Measurements from ENCODE around the gene DNAJC11. TPM values are rescaled to one million over a fixed set of nuclear protein-coding genes. Genes with fewer than 3 reads are reported as not detected.

Gene DNAJC11
- total and polyA plus RNA-seq, 2 experiments from 2014 or later: 35.3 to 39.5 TPM

- H3K4me1 ChIP-seq (ENCODE audit: insufficient read depth): peaks cover 25% of the 10 kb centered on the region
- no peak overlapping the region for H3K4me3 ChIP-seq
- no peaks in the 10 kb centered on the region for H3K36me3 ChIP-seq (replicated peaks; ENCODE audit: insufficient read depth, low read depth)
- WGBS (ENCODE audit: low lambda C conversion rate, missing lambda C conversion rate): 96% methylated on average over 31 of the region's 31 CpGs
- no peak for DNase-seq (ENCODE audit: low spot score)
- no peaks in the 10 kb centered on the region for H3K27me3 ChIP-seq
- peaks cover 56% of the 10 kb centered on the region for H3K79me2 ChIP-seq
- no peak overlapping the region for H3K27ac ChIP-seq
- TF ChIP-seq CTCF (IDR thresholded peaks at IDR 0.05; ENCODE audit: poor library complexity): no peak
- TF ChIP-seq EZH2phosphoT487 (IDR thresholded peaks at IDR 0.05; ENCODE audit: low read depth, severe bottlenecking, unreplicated experiment): no peak
- no peak for TF ChIP-seq EZH2 (IDR thresholded peaks at IDR 0.05; ENCODE audit: borderline replicate concordance)
- H4K20me1 ChIP-seq (ENCODE audit: insufficient read depth, poor library complexity, severe bottlenecking): peaks cover 29% of the 10 kb centered on the region
- H3K9me2 ChIP-seq (replicated peaks; ENCODE audit: insufficient read depth): no peaks in the 10 kb centered on the region
- H3K9me3 ChIP-seq (ENCODE audit: low read depth): no peaks in the 10 kb centered on the region
- no peak overlapping the region for H2AFZ ChIP-seq
- H3K4me2 ChIP-seq: peak overlapping the region; percentile 88
Measured at GRCh38 chr1:6599141-6599975, 102.3 kb downstream of the DNAJC11 start.

- H3K4me1 ChIP-seq (ENCODE audit: insufficient read depth): peaks cover 14% of the 10 kb centered on the region
Measured at GRCh38 chr1:6597777-6598131, 103.9 kb downstream of the DNAJC11 start.

GRCh38 chr1:6596886-6597776 is 104.5 kb downstream of the DNAJC11 start:
- DNase-seq (ENCODE audit: low spot score): no peak
- Histone ChIP-seq H3K79me2 (peaks cover 53% of the 10 kb centered on the region), H2AFZ (no peak overlapping the region), H3K4me3 (no peak overlapping the region), H3K9me2 (replicated peaks; ENCODE audit: insufficient read depth) (no peaks in the 10 kb centered on the region), H3K27me3 (no peaks in the 10 kb centered on the region), H3K27ac (no peak overlapping the region), H3K4me1 (ENCODE audit: insufficient read depth) (peaks cover 14% of the 10 kb centered on the region), H3K9me3 (ENCODE audit: low read depth) (no peaks in the 10 kb centered on the region), H3K4me2 (no peak overlapping the region), H4K20me1 (ENCODE audit: insufficient read depth, poor library complexity, severe bottlenecking) (peaks cover 31% of the 10 kb centered on the region), H3K36me3 (replicated peaks; ENCODE audit: insufficient read depth, low read depth) (no peaks in the 10 kb centered on the region)
- 73% methylated on average over 15 of the region's 15 CpGs for WGBS (ENCODE audit: low lambda C conversion rate, missing lambda C conversion rate)
- TF ChIP-seq EZH2 (IDR thresholded peaks at IDR 0.05; ENCODE audit: borderline replicate concordance): no peak
- no peak for TF ChIP-seq CTCF (IDR thresholded peaks at IDR 0.05; ENCODE audit: poor library complexity)
- TF ChIP-seq EZH2phosphoT487 (IDR thresholded peaks at IDR 0.05; ENCODE audit: low read depth, severe bottlenecking, unreplicated experiment): no peak

More at GRCh38 chr1:6597777-6598131, 103.9 kb downstream of the DNAJC11 start:
- H4K20me1 ChIP-seq (ENCODE audit: insufficient read depth, poor library complexity, severe bottlenecking): peaks cover 31% of the 10 kb centered on the region
- no peaks in the 10 kb centered on the region for H3K9me3 ChIP-seq (ENCODE audit: low read depth)
- H3K27ac ChIP-seq: no peak overlapping the region
- peaks cover 56% of the 10 kb centered on the region for H3K79me2 ChIP-seq
- no peaks in the 10 kb centered on the region for H3K27me3 ChIP-seq
- no peak overlapping the region for H3K4me2 ChIP-seq
- H3K9me2 ChIP-seq (replicated peaks; ENCODE audit: insufficient read depth): no peaks in the 10 kb centered on the region
- no peak for DNase-seq (ENCODE audit: low spot score)
- WGBS (ENCODE audit: low lambda C conversion rate, missing lambda C conversion rate): 70% methylated on average over 6 of the region's 6 CpGs
- H2AFZ ChIP-seq: no peak overlapping the region
- no peak overlapping the region for H3K4me3 ChIP-seq
- no peaks in the 10 kb centered on the region for H3K36me3 ChIP-seq (replicated peaks; ENCODE audit: insufficient read depth, low read depth)
- TF ChIP-seq EZH2phosphoT487 (IDR thresholded peaks at IDR 0.05; ENCODE audit: low read depth, severe bottlenecking, unreplicated experiment) (no peak), EZH2 (IDR thresholded peaks at IDR 0.05; ENCODE audit: borderline replicate concordance) (no peak), CTCF (IDR thresholded peaks at IDR 0.05; ENCODE audit: poor library complexity) (no peak)

All from hepatocyte (in vitro differentiated cells).